GM21576 (cell line): ENCODE results near the gene ELMO1.

ENCODE experiments used
- ATAC-seq: cut with Tn5 transposase; IDR thresholded peaks from one replicate; pipeline ENCODE4 v1.9.1; 2021; ENCODE audit warnings: mild to moderate bottlenecking, moderate library complexity; ENCODE audit not compliant: unreplicated experiment

ELMO1 gene

DNA sequence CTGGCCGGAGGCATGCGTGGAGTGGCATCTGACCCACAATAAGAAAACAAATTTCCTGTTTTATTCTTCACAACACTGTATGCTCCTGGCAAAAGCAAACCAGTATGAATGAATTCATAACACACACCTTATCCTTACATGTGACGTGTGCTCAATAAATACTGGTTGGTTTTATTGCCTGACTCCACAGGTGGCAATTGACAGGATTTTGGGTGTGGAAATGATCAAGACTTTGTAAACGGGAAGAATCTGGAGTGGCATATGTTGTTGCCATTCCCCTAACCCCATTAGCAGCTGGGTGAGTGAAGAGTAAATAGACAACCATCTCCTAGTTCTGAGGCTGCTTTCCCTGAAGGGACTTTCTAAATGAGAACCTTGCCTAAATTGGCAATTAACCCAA, 508.8 kb downstream of the ELMO1 start:
- no peak for ATAC-seq

- ATAC-seq: no peak
These were observed 510.7 kb downstream of the ELMO1 start for GRCh38 chr7:36937754-36938563.

GRCh38 chr7:36931892-36932291, 516.8 kb downstream of the ELMO1 start:
- ATAC-seq: no peak

GRCh38 chr7:36929791-36930190, 518.9 kb downstream of the ELMO1 start:
- ATAC-seq: no peak

DNA sequence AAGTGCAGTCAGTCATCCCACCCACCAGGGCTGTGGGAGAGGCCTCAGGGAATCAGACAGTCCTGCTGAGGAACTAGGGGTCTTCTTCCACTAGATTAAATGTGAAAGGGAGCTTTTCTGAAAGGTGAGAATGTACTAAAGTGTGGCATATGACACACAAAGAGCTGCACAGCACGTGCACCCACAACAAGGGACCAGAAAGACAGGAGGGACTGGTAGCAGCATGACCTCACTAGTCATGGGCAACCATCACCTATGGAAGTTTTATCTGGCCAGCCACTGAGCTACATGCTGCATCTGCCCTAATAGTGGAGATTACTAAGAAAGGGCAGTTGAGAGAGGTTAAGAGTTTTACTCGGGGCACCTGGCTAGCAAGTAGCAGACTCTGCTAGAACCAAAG, 519.9 kb downstream of the ELMO1 start:
- no peak for ATAC-seq

DNA sequence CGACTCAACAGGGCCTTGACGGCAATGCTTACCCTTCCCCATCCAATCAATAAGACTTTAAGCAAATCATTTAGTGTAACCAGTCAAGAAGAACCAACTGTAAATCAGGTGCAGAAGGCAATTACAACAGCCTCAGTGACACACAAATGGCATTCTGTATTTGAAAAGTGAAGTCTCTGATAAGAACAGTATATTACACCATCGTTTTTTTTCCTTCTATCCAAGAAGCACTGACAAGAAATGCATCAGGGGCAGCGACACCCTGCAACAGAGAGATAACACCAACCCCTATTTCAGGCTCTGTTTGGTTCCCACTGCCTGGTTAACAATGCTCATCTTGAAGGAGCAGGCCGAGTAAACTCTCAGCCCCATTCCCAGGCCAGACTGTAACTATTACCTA, 520.4 kb downstream of the ELMO1 start:
- ATAC-seq: no peak

DNA sequence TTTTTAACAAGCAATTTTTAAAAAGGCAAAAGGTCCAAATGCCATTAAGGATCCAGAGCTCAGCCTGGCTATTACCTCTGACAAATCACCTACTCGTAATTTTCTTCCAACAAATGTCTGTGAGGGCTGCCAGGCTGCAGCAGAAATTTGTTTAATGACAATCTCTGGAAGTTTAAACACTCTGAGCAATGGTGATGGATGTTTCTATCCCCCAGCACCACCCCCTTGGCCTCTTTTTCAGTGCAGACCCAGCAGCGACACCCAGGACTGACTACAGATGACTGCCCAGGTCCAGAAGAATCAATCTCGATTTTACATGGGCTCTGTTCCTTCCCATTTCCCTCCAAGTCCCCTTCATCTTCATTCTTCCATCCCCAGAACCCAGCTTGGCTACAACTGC, 523.0 kb downstream of the ELMO1 start:
- no peak for ATAC-seq

GRCh38 chr7:36925207-36925606, 523.5 kb downstream of the ELMO1 start:
- ATAC-seq: no peak

DNA sequence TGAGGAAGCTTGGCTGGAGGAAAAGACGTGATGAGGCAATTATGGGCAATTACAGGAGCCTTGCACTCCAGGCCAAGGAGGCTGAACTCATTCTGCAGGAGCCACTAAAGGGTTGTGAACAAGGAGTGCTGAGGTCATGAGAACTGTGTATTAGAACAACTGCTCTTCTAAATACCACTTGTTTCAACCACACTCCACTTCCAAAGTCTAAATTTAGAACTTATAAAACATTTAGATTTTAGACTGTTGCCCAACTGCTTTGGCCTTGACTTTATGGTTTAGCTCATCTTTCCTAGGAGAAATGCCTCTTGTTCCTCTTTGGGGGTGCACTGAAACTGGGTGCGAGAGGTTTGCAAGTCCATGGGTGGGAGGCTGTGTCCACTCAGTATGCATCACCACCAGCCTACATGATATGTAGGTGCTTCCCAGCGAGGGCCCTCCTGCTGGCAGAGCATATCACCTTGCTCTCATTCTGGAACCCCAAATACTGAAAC, 524.7 kb downstream of the ELMO1 start:
- ATAC-seq: no peak

DNA sequence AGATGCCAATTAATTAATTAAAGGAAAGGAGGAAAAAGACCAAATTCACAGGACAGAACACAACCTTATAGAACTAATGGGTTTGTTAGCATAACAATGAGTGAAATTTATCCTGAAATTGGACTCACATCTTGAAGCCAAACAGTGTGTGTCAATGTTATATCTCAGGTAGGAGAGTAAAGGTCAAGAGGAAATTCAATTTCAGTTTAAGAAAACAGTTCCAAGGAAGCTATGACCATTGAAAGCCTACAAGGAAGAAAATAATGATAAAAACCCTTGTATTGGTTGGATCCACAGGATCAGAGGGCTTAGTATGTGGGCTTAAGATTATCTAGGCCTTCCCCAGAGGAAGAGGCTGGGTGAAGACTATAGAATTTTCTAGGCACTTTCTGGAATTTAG, 525.5 kb downstream of the ELMO1 start:
- ATAC-seq: no peak

- no peak for ATAC-seq
These were observed 528.2 kb downstream of the ELMO1 start for GRCh38 chr7:36920433-36920832.

- no peak for ATAC-seq
These were observed 528.9 kb downstream of the ELMO1 start for GRCh38 chr7:36919738-36920137.

DNA sequence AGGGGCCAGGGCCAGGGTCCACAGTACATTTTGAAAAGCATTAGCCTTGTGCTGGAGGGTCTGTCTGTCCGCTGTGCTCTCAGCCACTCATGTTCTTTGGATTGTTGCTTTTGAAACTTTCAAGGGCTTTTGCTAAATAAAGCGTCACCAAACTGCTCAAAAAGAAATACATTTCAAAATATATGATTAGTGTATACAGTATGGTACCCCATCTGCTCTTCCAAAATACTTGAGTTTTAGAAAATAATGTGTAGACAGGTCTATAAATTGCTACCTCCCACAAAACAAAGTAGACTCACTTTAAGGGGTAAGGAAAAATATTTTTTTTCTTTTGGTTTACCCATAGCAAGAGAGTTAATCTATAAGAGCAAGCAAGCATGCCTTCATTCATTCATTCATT, 530.1 kb downstream of the ELMO1 start:
- ATAC-seq: no peak

DNA sequence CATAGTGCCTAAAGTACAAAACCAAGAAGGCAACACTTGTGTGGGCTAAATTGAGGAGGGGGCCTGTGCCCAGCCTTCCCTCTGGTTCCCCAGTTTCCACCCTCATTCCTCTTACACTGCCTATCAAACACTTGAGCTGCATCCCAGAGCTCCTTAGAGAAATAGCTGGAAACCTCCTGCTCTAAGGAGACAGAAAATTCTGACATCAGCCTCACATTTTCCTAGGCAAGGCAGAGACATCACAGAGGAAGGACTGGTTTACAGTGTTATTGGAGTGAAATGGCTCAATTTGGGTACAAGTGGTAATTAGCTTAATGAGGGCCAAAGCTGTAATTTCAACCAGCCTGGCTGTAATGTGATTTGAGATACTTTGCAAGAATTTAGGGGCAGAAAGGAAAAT, 532.0 kb downstream of the ELMO1 start:
- ATAC-seq: no peak

GRCh38 chr7:36916116-36916515, 532.5 kb downstream of the ELMO1 start:
- no peak for ATAC-seq

DNA sequence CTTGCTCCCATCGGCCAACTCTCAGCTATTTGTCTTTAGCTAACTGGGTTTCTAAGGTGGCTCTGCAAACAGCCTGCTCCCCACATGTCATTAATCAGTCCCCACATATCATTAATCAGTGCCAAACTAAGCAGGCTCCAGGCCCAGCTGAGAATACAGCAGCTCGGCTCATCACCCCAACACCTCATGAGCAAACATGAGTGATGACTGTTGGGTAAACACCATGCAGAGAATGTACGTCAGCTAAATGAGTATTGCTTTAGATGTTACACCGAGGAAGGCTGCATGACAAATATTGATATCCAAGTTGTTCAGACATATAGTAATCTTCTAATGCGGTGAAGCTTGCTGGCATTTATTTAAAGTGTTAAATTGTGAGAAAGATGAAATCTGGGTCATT, 536.9 kb downstream of the ELMO1 start:
- ATAC-seq: no peak

DNA sequence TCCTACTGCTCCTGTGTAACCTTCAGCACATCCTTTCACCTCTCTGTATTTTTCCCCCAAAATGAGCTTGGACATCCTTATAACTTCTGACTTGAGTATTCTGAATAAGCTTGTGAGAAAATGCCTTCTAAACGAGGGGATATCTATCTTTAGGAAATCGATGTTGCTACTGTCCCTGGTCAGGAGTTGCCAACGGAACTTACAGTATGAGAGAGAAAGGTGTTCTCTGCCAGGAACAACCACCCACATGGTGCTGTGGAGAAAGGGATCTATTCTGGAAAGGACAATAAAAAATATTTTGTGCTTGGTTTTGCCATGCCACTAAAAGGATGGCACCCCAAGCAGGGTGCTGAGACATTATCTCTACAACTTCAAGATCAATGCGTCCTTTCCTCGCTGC, 537.8 kb downstream of the ELMO1 start:
- ATAC-seq: no peak

DNA sequence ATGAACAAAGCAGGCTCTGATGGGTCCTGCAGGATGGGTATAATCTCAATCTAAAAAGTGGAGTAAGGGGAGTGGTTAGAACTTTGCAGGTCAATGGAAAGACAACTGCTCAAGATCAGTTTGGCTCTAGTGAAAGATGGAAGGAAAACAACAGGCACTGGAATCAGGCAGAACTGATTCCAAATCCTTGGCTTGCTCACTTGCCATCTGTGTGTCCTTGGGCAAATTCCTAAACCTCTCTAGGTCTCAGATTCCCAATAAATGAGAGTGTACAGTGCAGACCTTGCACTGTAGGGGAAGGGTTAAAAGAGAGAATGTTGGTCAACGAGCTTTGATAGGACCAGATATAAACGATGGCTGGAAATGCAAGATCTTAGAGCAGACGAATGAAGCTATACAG, 538.3 kb downstream of the ELMO1 start:
- no peak for ATAC-seq

DNA sequence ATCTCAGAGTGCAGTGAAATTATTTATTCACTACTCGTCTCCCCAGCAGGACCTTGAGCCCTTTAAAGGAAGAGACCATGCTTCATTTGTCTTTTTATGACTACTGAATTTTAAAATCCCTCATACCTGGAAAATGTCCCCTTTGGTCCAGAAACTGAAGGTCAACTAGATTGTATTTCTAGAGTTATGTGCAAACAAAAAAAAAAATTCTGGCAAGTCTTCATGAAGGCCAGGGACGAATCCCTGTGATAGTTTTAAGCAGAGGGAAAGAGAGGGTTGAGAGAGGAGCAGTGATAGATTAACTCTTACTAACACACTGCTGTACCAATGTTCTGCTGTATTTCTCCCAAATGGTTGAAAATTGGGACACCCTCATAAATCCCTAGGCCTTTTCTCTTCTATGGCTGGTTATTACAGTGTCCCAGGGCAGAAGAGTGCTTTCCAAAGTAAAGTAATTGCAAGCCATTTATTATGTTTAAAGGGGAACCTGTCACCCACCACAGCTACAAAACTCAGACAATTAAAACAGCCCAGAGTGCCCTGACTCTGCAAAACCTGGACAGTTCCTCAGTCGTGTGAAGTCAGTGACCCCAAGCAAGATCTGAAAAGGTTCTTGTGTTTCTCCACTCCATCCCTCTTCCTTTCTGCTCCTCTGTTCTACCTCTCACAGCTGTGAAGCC, 541.6 kb downstream of the ELMO1 start:
- ATAC-seq: no peak

DNA sequence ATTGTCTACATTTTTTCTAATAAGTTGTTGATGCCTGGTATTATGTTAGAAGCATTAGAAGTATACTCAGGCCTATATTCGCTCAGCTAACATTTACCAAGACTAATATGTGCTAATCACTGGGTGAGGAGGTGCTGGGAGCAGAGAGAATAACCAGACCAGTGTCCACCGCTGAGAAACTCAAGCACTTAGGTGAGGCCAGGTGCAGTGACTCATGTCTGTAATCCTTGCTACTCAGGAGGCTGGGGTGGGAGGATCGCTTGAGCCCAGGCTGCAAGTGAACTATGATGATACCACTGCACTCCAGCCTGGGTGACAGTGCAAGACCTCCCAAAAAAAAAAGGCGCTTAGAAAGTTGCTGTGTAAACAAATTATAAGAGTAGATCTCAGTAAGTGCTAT, 542.2 kb downstream of the ELMO1 start:
- ATAC-seq: no peak

- ATAC-seq: no peak
These were observed 542.8 kb downstream of the ELMO1 start for GRCh38 chr7:36905841-36906240.

- ATAC-seq: no peak
These were observed 543.9 kb downstream of the ELMO1 start for GRCh38 chr7:36904802-36905201.
